IPS-NIHi7 (cell line): ENCODE data around the gene SRCIN1.

Experiments
- DNase-seq: peaks from one replicate; pipeline ENCODE4 v3.0.0; 2012; ENCODE audit warnings: mixed read lengths; ENCODE audit errors: extremely low spot score

Gene SRCIN1

DNA sequence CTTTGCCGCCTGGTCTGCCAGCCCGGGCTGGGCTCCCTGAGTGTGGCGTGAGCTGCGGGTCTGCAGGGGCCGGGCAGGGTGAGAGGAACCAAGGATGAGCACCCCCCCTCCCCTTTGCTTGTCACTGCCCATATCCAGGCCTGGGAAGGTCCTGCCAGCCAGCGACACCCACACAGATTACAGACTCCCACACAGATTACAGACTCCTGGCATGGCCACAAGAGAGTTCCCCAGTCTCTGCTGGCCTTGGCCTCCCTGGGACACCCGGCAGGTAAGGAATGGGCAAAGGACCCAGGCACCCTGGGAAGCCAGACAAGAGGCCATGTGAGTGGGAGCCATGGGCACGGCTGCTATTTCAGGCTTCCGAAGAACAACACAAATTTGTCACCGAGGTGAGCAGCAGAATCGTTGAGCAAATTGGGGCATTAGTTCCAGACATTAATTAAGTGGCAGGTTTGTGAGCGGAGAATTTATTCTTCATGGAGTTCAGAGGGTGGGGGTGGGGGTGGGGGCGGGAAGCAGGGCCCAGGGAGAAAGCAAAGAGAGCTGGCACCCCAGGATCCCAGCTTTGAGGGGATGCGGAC is 41.4 kb downstream of the SRCIN1 start:
- no peak for DNase-seq

DNA sequence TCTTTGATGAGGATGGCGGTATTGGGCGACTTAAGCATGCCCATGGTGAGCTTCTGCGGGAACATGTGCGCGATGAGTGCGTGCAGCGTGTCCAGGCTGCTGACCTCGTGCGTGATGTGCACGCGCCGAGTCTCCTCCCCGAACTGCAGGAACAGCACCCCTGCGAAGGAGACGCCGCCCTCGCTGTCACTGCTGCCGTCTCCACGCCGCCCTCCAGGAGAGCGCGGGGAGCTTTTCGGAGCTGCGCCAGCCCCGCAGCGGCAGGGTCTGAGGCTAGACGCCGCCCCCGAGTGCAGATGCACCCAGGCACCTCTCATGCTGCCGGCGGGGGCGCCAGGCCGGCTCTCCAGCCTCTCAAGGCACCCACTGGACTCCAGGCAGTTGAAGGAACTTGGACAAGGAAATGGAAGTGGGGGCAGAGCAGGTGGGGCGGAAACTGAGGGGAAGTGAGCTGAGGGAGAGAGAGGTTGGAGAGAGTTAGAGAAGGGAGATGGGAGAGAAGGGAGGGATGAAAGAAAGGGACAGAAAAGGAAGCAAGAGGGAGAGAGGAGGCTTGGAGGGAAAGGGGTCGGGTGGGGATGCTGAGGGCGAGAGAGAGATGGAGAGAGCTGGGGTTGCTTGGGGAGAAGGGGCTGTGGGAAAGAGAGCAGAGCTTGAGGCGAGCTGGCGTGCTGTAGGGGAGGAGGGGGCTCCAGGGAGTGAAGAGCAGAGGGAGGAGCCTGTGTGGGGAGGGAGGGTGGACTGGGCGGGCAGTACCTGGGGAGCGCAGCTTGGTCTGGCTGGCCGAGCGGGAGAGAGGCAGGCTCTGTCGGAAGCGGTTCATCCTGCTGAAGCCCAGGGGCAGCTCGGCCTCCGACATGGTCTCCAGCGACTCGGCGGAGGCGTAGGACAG is 42.1 kb downstream of the SRCIN1 start:
- DNase-seq, result peak; percentile 83

- DNase-seq, result peak; percentile 58
Measured at GRCh38 chr17:38562903-38563302, 42.8 kb downstream of the SRCIN1 start.

- no peak for DNase-seq
Measured at GRCh38 chr17:38562215-38562569, 43.6 kb downstream of the SRCIN1 start.

- no peak for DNase-seq
Measured at GRCh38 chr17:38561416-38562214, 44.1 kb downstream of the SRCIN1 start.

DNA sequence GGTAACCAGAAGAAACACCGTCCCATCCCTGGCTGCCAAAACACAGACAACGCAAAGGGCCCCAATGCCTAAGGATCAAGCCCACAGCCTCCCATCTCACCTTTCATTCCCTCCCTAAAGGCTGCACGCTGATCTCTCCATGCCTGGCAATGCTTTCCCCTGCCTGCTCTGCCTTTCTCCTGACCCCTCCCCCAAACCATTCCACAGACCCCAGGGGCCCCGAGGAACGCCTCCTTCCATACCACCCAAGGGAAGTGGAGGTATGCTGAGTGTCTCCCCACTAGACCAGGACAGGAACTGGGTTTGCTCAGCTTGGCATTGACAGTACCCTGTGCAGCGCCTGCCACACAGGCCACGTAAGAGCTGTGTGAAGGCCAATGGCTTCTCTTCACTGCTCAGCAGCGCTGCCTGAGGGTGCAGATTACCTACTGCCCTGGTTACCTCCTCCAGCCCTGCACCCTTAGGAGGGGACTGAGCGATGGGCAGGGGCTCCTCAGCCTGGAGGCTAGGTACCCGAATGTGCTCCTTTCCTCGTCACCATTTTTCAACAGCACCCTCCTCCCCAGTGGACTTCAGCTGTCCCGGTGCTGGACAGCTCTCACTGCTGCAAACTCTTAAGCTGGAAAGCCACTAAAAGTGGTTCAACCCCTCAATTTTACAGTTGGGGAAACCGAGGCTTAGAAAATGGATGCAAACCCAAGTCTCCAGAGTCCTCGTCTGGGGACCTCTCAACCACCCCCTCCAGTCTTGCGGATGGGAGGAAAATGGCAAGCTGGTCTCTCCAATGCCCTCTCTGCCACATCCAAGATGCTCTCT is 45.0 kb downstream of the SRCIN1 start:
- DNase-seq, result no peak

GRCh38 chr17:38559880-38560230 is 45.9 kb downstream of the SRCIN1 start:
- no peak for DNase-seq

DNA sequence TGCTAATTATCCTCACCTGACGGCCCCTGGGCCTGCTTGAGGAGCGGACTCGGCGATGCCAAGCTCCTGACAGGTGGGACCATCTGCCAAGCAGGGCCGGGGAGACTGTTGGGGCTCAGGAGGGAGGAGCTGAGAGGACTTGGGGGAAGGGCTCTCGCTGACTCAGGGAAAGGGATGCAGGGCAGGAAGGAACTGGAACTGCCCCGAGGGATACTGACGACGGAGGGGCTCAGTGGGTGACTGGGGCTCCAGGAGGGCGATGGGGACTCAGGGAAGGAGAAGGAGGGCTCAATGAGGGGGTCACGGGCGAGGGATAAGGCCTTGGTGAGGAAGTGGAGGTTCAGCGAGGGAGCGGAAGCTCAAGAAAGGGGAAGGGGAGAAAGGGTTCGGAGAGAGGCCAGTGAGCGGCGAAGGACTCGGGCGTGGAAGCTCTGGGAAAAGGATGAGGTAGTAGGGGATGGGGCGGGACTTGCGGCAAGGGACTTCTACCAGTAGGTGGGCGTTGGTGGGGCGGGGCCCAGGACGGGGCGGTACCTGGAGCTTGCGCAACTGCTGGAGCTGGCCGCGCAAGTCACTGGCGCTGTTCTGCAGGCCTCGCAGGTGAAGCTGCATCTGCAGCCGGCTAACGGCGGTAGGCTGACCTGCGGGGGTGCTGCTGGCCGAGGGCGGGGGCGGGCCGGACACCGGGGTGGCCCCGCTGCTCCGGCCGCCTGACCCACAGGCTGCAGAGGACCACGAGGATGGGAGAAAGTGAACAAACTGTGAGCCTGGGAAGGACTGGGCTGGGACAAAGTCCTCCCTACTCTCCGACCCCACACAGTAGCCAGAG is 46.5 kb downstream of the SRCIN1 start:
- peak; percentile 92 for DNase-seq

- DNase-seq, result no peak
Measured at GRCh38 chr17:38558728-38559050, 47.1 kb downstream of the SRCIN1 start.

DNA sequence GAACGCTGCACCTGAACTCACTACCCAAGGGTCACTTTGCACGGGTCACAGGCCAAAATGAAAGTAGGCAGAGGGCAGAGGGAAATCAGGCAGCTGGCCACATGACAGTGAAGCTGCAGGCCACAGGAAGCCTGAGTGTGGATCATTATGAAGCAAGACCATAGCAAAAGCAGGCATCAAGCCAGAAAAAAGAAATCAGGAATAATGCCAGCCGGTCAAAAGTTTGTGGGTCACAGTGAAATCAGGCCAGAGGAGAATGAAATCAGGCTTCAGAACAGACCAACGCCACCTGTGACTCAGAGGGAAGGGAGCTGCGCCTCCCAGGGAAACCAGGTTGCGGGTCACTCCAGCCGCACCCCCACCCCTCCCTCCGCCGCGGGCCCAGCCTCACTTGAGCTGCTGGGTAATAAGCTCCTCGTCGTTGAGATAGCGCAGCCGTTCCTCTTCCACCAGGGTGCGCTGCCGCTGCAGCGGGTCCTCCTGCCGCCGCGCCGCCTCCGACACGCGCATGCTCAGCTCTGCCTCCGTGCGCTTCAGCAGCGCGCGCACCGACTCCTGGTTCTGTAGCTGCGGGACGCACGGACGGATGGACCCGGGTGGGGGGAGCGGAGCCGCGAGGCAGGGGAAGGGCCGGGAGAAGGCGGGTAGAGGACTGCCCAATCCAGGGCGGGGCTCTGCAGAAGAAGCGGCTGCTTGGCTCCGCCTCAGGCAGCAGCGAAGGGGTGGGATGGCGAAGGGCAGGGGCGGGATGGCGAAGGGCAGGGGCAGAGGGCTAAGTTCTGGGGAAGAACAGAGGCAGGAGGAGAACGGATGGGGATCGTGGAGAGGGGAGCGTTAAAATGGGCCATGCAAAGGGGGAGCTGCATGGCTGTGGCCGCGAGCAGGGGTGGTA is 47.7 kb downstream of the SRCIN1 start:
- peak; percentile 97 for DNase-seq

DNA sequence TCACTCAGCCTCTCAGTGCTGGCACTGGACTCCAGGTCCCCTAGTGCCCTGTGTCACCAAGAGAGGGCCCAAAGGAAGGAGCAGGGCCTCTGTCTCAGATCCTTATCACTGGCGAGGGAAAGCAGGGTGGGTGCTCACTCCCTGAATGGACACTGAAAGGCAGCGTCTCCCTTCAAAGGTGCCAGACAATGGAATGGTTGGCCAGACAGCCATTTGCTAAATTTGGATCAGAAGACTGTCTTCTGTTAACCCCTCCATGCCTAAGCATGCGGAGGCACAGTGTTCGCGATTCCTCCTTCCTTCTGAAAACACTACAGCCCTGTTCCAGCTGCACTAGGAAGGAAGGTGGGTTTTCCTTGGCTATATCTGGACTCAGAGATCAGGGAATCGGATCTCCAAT is 48.4 kb downstream of the SRCIN1 start:
- DNase-seq, result no peak

DNA sequence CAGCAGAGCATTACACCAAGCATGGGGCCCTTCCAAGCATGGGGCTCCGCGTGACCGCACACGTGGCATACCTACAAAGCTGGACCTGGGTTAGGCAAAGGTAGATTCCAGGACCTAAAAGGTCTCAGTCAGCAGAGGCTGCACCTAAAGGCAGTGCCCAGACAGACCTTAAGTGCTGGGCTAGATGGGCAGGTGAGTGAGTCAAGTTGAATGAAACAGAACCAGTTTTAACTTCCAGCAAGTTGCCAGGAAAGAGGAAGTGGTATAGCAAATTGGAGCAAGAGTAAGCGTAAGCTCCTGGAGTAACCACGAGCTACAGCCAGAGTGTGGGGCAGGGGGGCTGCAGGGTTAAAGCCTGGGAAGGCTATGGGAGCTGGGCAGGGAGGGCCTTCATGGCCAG is 49.5 kb downstream of the SRCIN1 start:
- no peak for DNase-seq

GRCh38 chr17:38554430-38555350 is 51.1 kb downstream of the SRCIN1 start:
- DNase-seq, result no peak

GRCh38 chr17:38552343-38552742 is 53.4 kb downstream of the SRCIN1 start:
- DNase-seq, result no peak

DNA sequence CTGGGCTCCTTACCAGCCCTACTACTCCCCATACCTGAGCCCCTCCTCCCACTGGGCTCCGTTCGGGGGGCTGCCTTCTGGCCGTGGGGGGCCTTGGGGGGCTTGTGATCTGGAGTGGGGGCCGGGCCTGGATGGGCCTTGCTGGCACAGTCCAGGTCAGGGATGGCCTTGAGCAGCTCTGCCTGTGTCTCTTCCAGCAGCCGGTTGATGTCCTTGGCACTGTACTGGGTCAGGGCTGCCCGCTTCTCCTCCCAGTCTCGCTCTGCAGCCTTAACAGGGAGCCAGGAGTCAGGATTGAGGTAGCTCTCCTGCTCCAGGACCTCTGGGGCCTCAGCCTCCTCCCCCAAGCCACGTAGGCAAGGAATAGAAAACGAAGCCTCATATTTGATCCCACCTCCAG is 54.6 kb downstream of the SRCIN1 start:
- no peak for DNase-seq

GRCh38 chr17:38550661-38551060 is 55.1 kb downstream of the SRCIN1 start:
- DNase-seq, result no peak

GRCh38 chr17:38549285-38549684 is 56.5 kb downstream of the SRCIN1 start:
- no peak for DNase-seq

DNA sequence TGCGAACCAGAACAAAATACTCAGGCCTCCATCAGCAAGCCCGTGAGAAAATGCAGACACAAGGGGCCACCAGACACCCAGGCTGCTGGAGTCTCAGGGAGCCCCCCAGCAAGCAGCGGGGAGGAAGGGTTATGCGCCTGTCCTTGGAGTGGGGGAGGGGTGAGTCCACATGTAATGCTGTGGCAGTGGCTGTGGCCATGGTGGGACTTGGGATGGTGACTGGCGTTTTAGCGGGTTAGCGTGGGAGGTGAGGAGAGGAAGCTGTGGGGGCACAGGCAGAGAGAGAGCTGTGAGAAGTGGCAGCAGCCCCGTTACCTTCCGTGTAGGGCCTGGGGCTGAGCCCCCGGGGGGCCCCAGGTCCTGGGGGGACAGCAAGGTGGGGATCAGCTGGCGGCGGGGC is 58.3 kb downstream of the SRCIN1 start:
- DNase-seq, result no peak

GRCh38 chr17:38546396-38546795 is 59.4 kb downstream of the SRCIN1 start:
- no peak for DNase-seq
